ACC112 (cell line): ENCODE results near the gene PRKAB1.
"Not testable (repeated sequence)": the region's sequence is repeated elsewhere in the genome, so short reads cannot be mapped to it uniquely, and the experiment has no call there.

Experiments used
- H2AFZ ChIP-seq: fragments of 200-600 bp; sonication (generic); one replicate; pipeline ENCODE4 v1.6.0; 2017; ENCODE audit warnings: antibody characterized with exemption, low read length; ENCODE audit not compliant: unreplicated experiment
- H3K27ac ChIP-seq: fragments of 200-600 bp; sonication (generic); 2 replicates; pipeline ENCODE4 v1.5.1; 2014; ENCODE audit warnings: low read depth, mild to moderate bottlenecking, antibody characterized with exemption, low read length, moderate library complexity
- H3K27me3 ChIP-seq: fragments of 200-600 bp; sonication (generic); 2 replicates; pipeline ENCODE4 v1.6.1; 2014; ENCODE audit warnings: mild to moderate bottlenecking, antibody characterized with exemption, low read length, moderate library complexity, mixed read lengths; ENCODE audit not compliant: insufficient read depth
- H3K36me3 ChIP-seq: fragments of 200-600 bp; sonication (generic); 2 replicates; pipeline ENCODE4 v1.6.1; 2016; ENCODE audit warnings: mild to moderate bottlenecking, antibody characterized with exemption, low read length, moderate library complexity, mixed read lengths; ENCODE audit not compliant: insufficient read depth
- H3K4me1 ChIP-seq: fragments of 200-600 bp; sonication (generic); one replicate; pipeline ENCODE4 v1.6.1; 2016; ENCODE audit warnings: low read length, mixed read lengths; ENCODE audit not compliant: insufficient read depth, unreplicated experiment, control insufficient read depth
- H3K4me3 ChIP-seq: fragments of 200-600 bp; sonication (generic); 2 replicates; pipeline ENCODE4 v1.5.1; 2014; ENCODE audit warnings: mild to moderate bottlenecking, low read depth, low read length
- H3K79me2 ChIP-seq: fragments of 200-600 bp; sonication (generic); one replicate; pipeline ENCODE4 v1.6.0; 2016; ENCODE audit warnings: low read length; ENCODE audit not compliant: control insufficient read depth, unreplicated experiment, insufficient read depth

PRKAB1 gene

GRCh38 chr12:119634743-119635142 lies 33.2 kb upstream of the PRKAB1 start:
- Histone ChIP-seq H3K4me1 (peaks cover 7% of the 10 kb centered on the region), H3K79me2 (no peaks in the 10 kb centered on the region), H3K36me3 (peaks cover 15% of the 10 kb centered on the region; the same call in 1 of the 2 replicates), H3K4me3 (no peak overlapping the region), H3K27ac (no peak overlapping the region), H3K27me3 (no peaks in the 10 kb centered on the region), H2AFZ (no peak overlapping the region)

DNA sequence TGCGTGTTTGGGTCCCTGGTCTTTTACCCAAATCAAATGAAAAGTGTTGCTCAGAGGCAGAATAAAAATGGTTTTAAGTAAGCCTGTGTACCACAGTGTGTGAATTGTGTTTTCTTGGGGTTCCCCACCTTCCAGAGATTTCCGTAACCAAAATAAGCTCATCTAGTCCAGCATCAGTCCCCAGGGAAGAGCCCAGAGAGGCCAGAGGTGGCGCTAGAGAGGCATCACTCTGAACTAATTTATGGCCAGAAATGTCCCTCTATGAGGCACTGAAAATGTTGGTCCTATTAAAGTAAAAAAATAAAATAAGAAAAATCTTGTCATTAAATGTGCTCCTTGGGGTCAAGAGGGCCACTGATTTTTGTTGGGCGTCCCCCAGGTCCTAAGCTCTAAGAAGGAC lies 24.9 kb upstream of the PRKAB1 start:
- Histone ChIP-seq H3K27ac (no peak overlapping the region), H3K79me2 (no peaks in the 10 kb centered on the region), H3K4me3 (no peak overlapping the region), H3K27me3 (no peaks in the 10 kb centered on the region), H3K36me3 (no peaks in the 10 kb centered on the region; the same call in 1 of the 2 replicates), H3K4me1 (no peaks in the 10 kb centered on the region), H2AFZ (no peak overlapping the region)

DNA sequence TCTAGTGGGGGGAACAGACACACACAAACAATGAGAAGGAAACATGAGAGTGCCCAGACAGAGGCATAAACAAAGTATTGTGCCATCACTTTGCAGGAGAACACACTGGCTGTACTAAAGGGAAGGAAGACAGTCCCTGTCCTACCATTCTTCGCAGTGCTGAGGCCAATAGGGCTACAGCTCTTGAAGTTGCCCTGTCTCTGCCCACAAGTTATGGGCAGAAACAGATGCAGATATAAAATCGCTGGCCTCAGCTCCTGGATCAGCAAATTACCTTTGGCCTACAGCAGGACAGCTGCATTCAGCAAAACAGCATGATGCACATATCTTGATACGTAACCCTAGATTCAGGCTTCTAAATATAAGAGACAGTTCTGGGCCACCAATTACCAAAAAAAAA lies 23.0 kb upstream of the PRKAB1 start:
- Histone ChIP-seq H3K4me3 (no peak overlapping the region), H2AFZ (no peak overlapping the region), H3K27ac (no peak overlapping the region), H3K36me3 (no peaks in the 10 kb centered on the region; the same call in 1 of the 2 replicates), H3K4me1 (no peaks in the 10 kb centered on the region), H3K27me3 (no peaks in the 10 kb centered on the region), H3K79me2 (no peaks in the 10 kb centered on the region)

- no peak overlapping the region for H3K4me3 ChIP-seq
- no peak overlapping the region for H3K27ac ChIP-seq
- no peaks in the 10 kb centered on the region for H3K27me3 ChIP-seq
- no peaks in the 10 kb centered on the region for H3K79me2 ChIP-seq
- H2AFZ ChIP-seq, result no peak overlapping the region
- H3K4me1 ChIP-seq, result no peaks in the 10 kb centered on the region
- H3K36me3 ChIP-seq, result no peaks in the 10 kb centered on the region; the same call in 1 of the 2 replicates
Measured at GRCh38 chr12:119645535-119646059, 22.3 kb upstream of the PRKAB1 start.

GRCh38 chr12:119649202-119649808 lies 18.6 kb upstream of the PRKAB1 start:
- Histone ChIP-seq H3K4me3 (no peak overlapping the region), H2AFZ (no peak overlapping the region), H3K4me1 (no peaks in the 10 kb centered on the region), H3K27ac (no peak overlapping the region), H3K79me2 (no peaks in the 10 kb centered on the region), H3K27me3 (no peaks in the 10 kb centered on the region), H3K36me3 (no peaks in the 10 kb centered on the region)

DNA sequence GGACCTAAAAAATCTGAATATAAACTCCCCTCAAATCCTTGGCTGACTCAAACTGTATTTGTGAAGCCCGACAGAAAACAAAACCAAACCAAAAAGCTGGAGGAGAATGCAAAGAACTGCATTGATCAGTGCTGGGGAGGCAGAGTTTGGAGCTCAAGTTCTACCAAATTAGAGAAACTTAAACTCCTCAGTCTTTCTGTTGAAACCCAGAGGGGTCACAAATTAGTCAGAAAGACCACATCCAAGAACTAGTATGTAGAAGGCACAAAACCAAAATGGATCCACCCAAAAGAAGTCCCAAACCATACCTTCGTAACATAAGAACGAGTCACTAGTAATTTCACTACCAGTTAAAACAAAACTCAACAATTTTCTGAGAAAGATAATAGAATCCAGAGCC lies 15.3 kb upstream of the PRKAB1 start:
- Histone ChIP-seq H2AFZ (no peak overlapping the region), H3K79me2 (no peaks in the 10 kb centered on the region), H3K4me3 (no peak overlapping the region), H3K36me3 (no peaks in the 10 kb centered on the region), H3K27me3 (no peaks in the 10 kb centered on the region), H3K27ac (no peak overlapping the region), H3K4me1 (no peaks in the 10 kb centered on the region)

GRCh38 chr12:119657001-119657400 lies 10.9 kb upstream of the PRKAB1 start:
- not testable (repeated sequence) for H3K4me1 ChIP-seq, H3K79me2 ChIP-seq

DNA sequence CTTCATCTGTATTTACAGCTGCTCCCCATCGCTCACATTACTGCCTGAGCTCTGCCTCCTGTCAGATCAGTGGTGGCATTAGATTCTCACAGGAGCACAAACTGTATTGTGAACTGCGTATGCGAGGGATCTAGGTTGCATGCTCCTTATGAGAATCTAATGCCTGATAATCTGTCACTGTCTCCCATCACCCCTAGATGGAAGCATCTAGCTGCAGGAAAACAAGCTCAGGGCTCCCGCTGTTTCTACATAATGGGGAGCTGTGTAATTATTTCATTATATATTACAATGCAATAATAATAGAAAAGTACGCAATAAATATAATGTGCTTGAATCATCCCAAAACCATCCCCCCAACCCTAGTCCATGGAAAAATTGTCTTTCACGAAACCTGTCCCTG lies 9.8 kb upstream of the PRKAB1 start:
- H2AFZ ChIP-seq, H3K79me2 ChIP-seq, H3K4me3 ChIP-seq, H3K27me3 ChIP-seq, H3K4me1 ChIP-seq, H3K27ac ChIP-seq, H3K36me3 ChIP-seq: not testable (repeated sequence)

More at GRCh38 chr12:119657001-119657400, 10.9 kb upstream of the PRKAB1 start:
- not testable (repeated sequence) for H3K36me3 ChIP-seq, H3K27ac ChIP-seq, H2AFZ ChIP-seq, H3K4me3 ChIP-seq, H3K27me3 ChIP-seq

DNA sequence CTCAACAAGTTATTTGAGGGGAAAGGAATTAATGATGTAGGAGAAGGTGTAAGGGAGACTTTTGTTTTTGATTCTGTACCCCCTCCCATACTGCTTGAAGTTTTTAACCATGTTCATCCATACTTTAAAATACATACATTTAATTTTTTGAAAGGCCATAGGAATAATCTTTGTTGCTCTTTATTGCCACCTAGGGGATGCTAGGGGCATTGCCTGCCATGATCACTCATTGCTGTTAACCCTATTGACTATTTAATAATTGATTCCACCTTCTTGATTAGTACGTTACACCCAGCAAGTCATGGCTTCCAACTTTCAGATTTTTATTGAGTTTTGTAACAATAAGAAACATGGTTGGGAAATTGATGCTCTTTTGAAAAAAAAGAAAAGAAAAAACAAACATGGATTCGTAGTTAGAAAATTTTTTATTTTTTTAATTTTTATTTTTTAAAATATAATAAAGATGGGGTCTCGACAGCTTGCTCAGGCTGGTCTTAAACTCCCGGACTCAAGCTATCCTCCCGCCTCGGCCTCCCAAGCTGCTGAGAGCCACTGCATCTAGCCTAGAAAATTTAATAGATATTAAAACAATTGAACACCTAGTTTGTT lies 8.5 kb upstream of the PRKAB1 start:
- Histone ChIP-seq H3K4me1 (no peaks in the 10 kb centered on the region), H3K27me3 (no peaks in the 10 kb centered on the region), H3K4me3 (no peak overlapping the region), H3K27ac (no peak overlapping the region), H3K79me2 (no peaks in the 10 kb centered on the region), H3K36me3 (no peaks in the 10 kb centered on the region), H2AFZ (no peak overlapping the region)

- H2AFZ ChIP-seq, result no peak overlapping the region
- no peak overlapping the region for H3K27ac ChIP-seq
- H3K27me3 ChIP-seq, result no peaks in the 10 kb centered on the region
Measured at GRCh38 chr12:119660076-119660475, 7.9 kb upstream of the PRKAB1 start.

GRCh38 chr12:119661882-119662281 lies 6.1 kb upstream of the PRKAB1 start:
- no peak overlapping the region for H3K27ac ChIP-seq
- no peak overlapping the region for H3K4me3 ChIP-seq
- no peaks in the 10 kb centered on the region for H3K27me3 ChIP-seq

More at GRCh38 chr12:119660076-119660475, 7.9 kb upstream of the PRKAB1 start:
- H3K79me2 ChIP-seq, result no peaks in the 10 kb centered on the region
- no peaks in the 10 kb centered on the region for H3K4me1 ChIP-seq
- H3K4me3 ChIP-seq, result no peak overlapping the region
- no peaks in the 10 kb centered on the region for H3K36me3 ChIP-seq

More at GRCh38 chr12:119661882-119662281, 6.1 kb upstream of the PRKAB1 start:
- Histone ChIP-seq H3K36me3 (no peaks in the 10 kb centered on the region), H3K79me2 (no peaks in the 10 kb centered on the region), H3K4me1 (peaks cover 5% of the 10 kb centered on the region), H2AFZ (no peak overlapping the region)
